GM10847 (cell line): ENCODE measurements around the gene VTI1B.

ENCODE experiments used
- POLR2A ChIP-seq: IDR thresholded peaks from 2 replicates; pipeline ENCODE4 v1.6.1; 2011; ENCODE audit not compliant: insufficient read length; ENCODE audit errors: extremely low read depth

The VTI1B gene

GRCh38 chr14:67609642-67610310 lies 64.7 kb downstream of the VTI1B start:
- TF ChIP-seq POLR2A = no peak

- TF ChIP-seq POLR2A = no peak
Measured at GRCh38 chr14:67607646-67608045, 66.8 kb downstream of the VTI1B start.

GRCh38 chr14:67602995-67603545 lies 71.4 kb downstream of the VTI1B start:
- TF ChIP-seq POLR2A = no peak

DNA sequence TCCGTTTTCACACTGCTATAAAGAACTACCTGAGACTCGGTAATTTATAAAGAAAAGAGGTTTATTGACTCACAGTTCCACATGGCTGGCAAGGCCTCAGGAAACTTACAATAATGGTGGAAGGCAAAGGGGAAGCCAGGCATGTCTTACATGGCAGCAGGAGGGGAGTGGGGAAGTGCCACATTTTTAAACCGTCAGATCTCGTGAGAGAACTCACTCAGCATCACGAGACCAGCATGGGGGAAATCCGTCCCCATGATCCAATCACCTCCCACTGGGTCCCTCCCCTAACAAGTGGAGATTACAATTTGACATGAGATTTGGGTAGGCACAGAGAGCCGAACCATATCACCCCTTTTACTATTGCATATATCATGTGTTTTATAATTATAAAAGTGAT lies 72.4 kb downstream of the VTI1B start:
- TF ChIP-seq POLR2A = no peak

DNA sequence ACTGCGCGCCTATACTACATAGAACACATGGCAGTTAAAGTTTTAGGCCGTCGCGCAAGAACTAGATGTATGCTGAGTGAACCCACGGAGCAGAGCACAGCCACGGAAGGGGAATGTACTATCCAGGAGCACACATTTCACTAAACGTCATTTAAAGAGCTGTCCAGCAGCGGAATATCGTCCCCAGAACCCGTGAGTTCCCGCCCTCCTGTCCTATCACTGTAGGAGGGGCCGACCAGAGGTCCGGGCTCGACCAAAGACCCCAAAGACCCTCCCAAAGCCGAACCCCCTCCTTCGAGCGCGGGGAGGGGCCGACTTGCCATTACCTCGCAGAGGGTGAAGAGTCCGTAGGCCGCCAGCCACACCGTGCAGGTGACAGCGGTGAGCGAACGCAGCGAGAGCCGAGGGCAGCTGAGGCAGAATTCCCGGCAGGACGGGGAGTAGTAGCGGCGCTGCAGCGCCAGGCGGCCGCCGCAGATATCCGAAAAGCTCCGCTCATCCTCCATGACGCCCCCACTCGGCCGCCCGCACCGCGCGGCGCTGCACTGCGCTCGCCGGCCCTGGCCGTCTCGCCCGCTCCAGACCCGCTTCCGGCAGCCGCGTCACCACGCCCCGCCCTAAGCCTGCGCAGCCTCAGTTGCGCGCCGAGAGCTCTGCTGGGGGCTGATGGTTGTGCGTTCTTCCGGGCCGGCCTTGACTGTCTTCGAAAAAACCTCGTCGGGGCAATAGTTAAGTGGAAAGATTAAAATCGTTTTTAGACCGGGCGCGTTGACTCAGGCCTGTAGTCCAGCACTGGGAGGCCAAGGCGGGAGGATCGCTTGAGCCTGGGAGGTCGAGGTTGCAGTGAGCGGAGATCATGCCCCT lies 74.5 kb downstream of the VTI1B start, which contains the start of gene PIGH:
PIGH (minus strand) TSS at position 571 of the 864 bp plus-strand sequence; CDS start at position 506, 65 bp downstream.
- peak; percentile 72 for TF ChIP-seq POLR2A
